Esophagus muscularis mucosa (tissue), 4 donors: ENCODE results near the gene ADCY4.

Experiments
- EP300 ChIP-seq: sonication (generic); formaldehyde crosslinking; IDR thresholded peaks from one replicate; pipeline ENCODE4 v1.6.1; 2017; ENCODE audit warnings: antibody characterized with exemption
- POLR2A ChIP-seq: fragments of 450-650 bp; IDR thresholded peaks from one replicate; pipeline ENCODE4 v1.6.1; 2017; ENCODE audit warnings: antibody characterized with exemption, moderate library complexity, mild to moderate bottlenecking, low read depth
- TF ChIP-seq, protein P1 (sequence below), 3 experiments: fragments of 200-600 bp in 2 of 3; fragments of 450-650 bp in 1 of 3; sonication (generic) in 2 of 3; IDR thresholded peaks; one replicate each; pipeline ENCODE4 v1.5.1; 2017 to 2019; ENCODE audit warnings: antibody characterized with exemption in 3 of 3, mild to moderate bottlenecking in 2 of 3, moderate library complexity in 1 of 3

DNA sequence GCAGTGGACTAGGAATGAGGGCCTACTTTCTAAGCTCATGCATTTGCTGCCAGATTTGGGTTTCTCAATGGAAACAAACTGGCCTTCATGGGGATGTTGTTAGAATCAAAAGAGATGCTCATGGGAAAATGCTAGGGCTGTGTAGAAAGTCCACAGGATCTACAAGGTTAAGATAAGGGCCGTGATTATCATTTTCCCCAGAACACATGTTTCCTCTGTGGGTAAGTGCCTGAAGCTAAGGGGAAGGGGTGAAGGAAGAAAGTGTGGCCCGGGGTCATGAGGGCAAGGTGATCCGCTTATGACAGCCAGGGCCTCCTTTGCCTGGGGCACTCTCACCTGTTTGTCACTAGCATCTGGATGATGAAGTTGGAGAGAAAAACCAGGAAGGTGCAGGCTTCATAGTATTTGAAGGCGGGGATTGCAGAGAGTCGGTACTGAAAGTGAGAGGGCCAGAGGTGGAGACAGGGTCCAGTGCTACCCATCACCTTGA, 9.8 kb downstream of the ADCY4 start:
- TF ChIP-seq POLR2A (no peak), EP300 (no peak)
- TF ChIP-seq, protein P1, sequence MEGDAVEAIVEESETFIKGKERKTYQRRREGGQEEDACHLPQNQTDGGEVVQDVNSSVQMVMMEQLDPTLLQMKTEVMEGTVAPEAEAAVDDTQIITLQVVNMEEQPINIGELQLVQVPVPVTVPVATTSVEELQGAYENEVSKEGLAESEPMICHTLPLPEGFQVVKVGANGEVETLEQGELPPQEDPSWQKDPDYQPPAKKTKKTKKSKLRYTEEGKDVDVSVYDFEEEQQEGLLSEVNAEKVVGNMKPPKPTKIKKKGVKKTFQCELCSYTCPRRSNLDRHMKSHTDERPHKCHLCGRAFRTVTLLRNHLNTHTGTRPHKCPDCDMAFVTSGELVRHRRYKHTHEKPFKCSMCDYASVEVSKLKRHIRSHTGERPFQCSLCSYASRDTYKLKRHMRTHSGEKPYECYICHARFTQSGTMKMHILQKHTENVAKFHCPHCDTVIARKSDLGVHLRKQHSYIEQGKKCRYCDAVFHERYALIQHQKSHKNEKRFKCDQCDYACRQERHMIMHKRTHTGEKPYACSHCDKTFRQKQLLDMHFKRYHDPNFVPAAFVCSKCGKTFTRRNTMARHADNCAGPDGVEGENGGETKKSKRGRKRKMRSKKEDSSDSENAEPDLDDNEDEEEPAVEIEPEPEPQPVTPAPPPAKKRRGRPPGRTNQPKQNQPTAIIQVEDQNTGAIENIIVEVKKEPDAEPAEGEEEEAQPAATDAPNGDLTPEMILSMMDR (IDR thresholded peaks at IDR 0.05), result no peak
